ENCODE results near the gene ADARB2.

DNA sequence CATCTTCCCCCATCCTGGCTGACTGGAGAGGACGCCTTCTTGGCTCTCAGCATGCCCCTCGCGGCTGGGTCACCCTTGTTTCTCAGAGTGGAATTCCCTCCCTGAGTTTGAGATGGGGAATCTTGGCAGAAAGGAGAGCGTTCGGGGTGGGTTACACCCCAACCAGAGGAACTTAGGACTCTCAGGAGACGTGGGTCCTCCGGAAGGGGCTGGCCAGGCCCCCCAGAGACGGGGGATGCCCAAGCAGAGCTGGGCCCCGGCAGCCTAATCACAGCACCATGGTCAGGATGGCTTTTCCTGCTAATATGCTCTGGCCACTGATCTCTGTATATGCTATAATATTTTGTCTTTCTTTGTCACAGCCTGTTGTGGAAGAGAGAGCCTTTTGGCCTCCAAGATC is 466.8 kb downstream of the ADARB2 start:
- no peak for TF ChIP-seq POLR2AphosphoS5 (IDR thresholded peaks at IDR 0.05; ENCODE audit: low read depth, low read length)
- TF ChIP-seq SPI1 (IDR thresholded peaks at IDR 0.05; ENCODE audit: low read depth, low read length) = no peak
- no peak for TF ChIP-seq POLR2A (IDR thresholded peaks at IDR 0.05; ENCODE audit: low read depth, low read length)
- no peak for TF ChIP-seq TAF1 (IDR thresholded peaks at IDR 0.05; ENCODE audit: low read depth, low read length)
- no peak for TF ChIP-seq PAX5 (IDR thresholded peaks at IDR 0.05; ENCODE audit: insufficient read depth, low read length, severe bottlenecking)
